ENCODE results near the gene NAB2.

NAB2 gene

GRCh38 chr12:57087010-57087690, 1.8 kb upstream of the NAB2 start:
- H3K4me1 Mint-ChIP-seq = peaks cover 56% of the 10 kb centered on the region
- H3K36me3 Mint-ChIP-seq = peaks cover 24% of the 10 kb centered on the region
- H3K4me3 Mint-ChIP-seq = peak overlapping the region; percentile 97
- peak overlapping the region; percentile 97 for H3K27ac Mint-ChIP-seq
- no peaks in the 10 kb centered on the region for H3K9me3 Mint-ChIP-seq
- peak; percentile 69 for ATAC-seq
- H3K27me3 Mint-ChIP-seq = no peaks in the 10 kb centered on the region

DNA sequence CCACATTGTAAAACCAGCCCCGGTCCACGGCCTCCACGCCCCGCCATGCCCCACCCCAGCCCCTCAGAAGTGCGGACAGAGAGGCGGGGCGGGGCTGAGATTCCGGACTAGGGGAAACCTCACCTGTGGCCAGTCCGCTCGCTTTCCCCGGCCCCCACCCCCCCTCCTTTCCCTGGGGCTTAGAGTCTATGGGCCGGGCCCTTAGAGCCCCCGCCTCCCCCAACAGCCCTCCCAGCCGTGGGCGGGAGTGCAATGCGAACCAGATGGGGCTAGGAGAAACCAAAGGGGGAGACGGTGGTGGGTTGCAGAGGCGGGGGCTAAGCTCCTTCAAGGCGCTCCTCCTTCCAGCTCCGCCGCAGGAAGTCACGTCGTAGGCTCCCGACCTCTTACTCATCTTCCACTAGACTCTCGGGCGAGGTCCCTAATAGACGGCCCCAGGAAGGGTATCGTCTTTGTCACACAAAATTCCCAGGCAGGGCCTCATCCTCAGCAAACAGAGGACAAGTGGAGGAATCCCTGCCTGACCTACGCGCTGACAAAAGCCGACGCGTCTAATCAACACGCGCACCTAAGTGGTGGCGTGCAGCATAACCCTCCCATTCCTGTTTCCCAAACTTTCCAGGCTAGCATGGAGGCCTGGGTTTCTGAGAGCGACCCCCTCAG, 1.1 kb upstream of the NAB2 start:
- peak overlapping the region; percentile 97 for H3K4me3 Mint-ChIP-seq
- H3K27me3 Mint-ChIP-seq = no peaks in the 10 kb centered on the region
- H3K9me3 Mint-ChIP-seq = no peaks in the 10 kb centered on the region
- H3K27ac Mint-ChIP-seq = peak overlapping the region; percentile 97
- peaks cover 62% of the 10 kb centered on the region for H3K4me1 Mint-ChIP-seq
- peak; percentile 74 for ATAC-seq
- peaks cover 30% of the 10 kb centered on the region for H3K36me3 Mint-ChIP-seq

GRCh38 chr12:57089271-57090245, 644 bp downstream of the NAB2 start:
- H3K4me1 Mint-ChIP-seq = peaks cover 80% of the 10 kb centered on the region
- H3K27me3 Mint-ChIP-seq = no peaks in the 10 kb centered on the region
- H3K4me3 Mint-ChIP-seq = peak overlapping the region; percentile 91
- no peak for ATAC-seq
- peaks cover 38% of the 10 kb centered on the region for H3K36me3 Mint-ChIP-seq
- H3K9me3 Mint-ChIP-seq = no peaks in the 10 kb centered on the region
- peak overlapping the region; percentile 97 for H3K27ac Mint-ChIP-seq

- H3K36me3 Mint-ChIP-seq = peaks cover 38% of the 10 kb centered on the region
- H3K27ac Mint-ChIP-seq = peak overlapping the region; percentile 97
- peak overlapping the region; percentile 91 for H3K4me3 Mint-ChIP-seq
- no peak for ATAC-seq
- no peaks in the 10 kb centered on the region for H3K9me3 Mint-ChIP-seq
- no peaks in the 10 kb centered on the region for H3K27me3 Mint-ChIP-seq
- H3K4me1 Mint-ChIP-seq = peaks cover 82% of the 10 kb centered on the region
Observed at GRCh38 chr12:57090490-57090889, 1.6 kb downstream of the NAB2 start.

- H3K9me3 Mint-ChIP-seq = no peaks in the 10 kb centered on the region
- no peak for ATAC-seq
- peak overlapping the region; percentile 91 for H3K4me3 Mint-ChIP-seq
- H3K36me3 Mint-ChIP-seq = peaks cover 39% of the 10 kb centered on the region
- peak overlapping the region; percentile 97 for H3K27ac Mint-ChIP-seq
- peaks cover 82% of the 10 kb centered on the region for H3K4me1 Mint-ChIP-seq
- no peaks in the 10 kb centered on the region for H3K27me3 Mint-ChIP-seq
Observed at GRCh38 chr12:57090924-57091637, 2.2 kb downstream of the NAB2 start.

DNA sequence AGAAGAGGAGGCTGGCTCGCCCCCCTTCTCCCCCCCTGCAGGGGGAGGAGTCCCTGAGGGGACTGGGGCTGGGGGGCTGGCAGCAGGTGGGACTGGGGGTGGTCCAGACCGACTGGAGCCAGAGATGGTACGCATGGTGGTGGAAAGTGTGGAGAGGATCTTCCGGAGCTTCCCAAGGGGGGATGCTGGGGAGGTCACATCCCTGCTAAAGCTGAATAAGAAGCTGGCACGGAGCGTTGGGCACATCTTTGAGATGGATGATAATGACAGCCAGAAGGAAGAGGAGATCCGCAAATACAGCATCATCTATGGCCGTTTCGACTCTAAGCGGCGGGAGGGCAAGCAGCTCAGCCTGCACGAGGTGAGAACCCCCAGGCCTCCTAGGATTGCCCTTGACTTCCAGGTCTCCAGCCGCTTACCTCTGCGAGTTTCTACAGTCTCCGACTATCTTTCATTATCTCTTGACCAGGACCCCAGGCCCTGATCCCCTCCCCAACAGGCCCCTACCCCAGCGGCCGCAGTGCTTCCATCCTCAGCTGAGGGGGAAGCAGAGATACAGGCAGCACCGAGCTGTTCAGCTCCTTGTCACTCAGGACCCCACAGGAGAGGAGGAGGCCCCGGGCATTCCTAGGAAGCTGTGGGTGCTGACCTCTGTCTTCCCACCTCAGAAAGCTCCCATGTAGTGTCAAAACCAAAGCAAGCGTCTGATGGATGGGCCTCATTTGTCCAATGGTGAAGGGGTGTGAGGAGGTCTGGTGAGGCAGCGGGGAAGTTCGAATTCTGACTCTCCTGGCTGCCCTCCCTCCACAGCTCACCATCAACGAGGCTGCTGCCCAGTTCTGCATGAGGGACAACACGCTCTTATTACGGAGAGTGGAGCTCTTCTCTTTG, 3.0 kb downstream of the NAB2 start:
- Mint-ChIP-seq H3K27me3 (no peaks in the 10 kb centered on the region), H3K36me3 (peaks cover 47% of the 10 kb centered on the region), H3K9me3 (no peaks in the 10 kb centered on the region), H3K27ac (peak overlapping the region; percentile 94), H3K4me1 (peaks cover 83% of the 10 kb centered on the region), H3K4me3 (no peak overlapping the region)
- no peak for ATAC-seq

- Mint-ChIP-seq H3K36me3 (peaks cover 54% of the 10 kb centered on the region), H3K4me1 (peaks cover 89% of the 10 kb centered on the region), H3K4me3 (peak overlapping the region; percentile 15), H3K9me3 (no peaks in the 10 kb centered on the region), H3K27me3 (no peaks in the 10 kb centered on the region), H3K27ac (peak overlapping the region; percentile 94)
- no peak for ATAC-seq
Observed at GRCh38 chr12:57092529-57092862, 3.6 kb downstream of the NAB2 start.

GRCh38 chr12:57092876-57093414, 4.0 kb downstream of the NAB2 start:
- H3K4me1 Mint-ChIP-seq = peaks cover 88% of the 10 kb centered on the region
- peak overlapping the region; percentile 77 for H3K4me3 Mint-ChIP-seq
- no peaks in the 10 kb centered on the region for H3K9me3 Mint-ChIP-seq
- peak overlapping the region; percentile 94 for H3K27ac Mint-ChIP-seq
- peaks cover 56% of the 10 kb centered on the region for H3K36me3 Mint-ChIP-seq
- no peaks in the 10 kb centered on the region for H3K27me3 Mint-ChIP-seq
- ATAC-seq = no peak

GRCh38 chr12:57093415-57094207, 4.7 kb downstream of the NAB2 start:
- peak; percentile 60 for ATAC-seq
- Mint-ChIP-seq H3K4me1 (peaks cover 84% of the 10 kb centered on the region), H3K9me3 (no peaks in the 10 kb centered on the region), H3K36me3 (peaks cover 62% of the 10 kb centered on the region), H3K27me3 (no peaks in the 10 kb centered on the region), H3K4me3 (peak overlapping the region; percentile 77), H3K27ac (peak overlapping the region; percentile 94)

- Mint-ChIP-seq H3K4me1 (peaks cover 91% of the 10 kb centered on the region), H3K4me3 (peak overlapping the region; percentile 77), H3K36me3 (peaks cover 71% of the 10 kb centered on the region), H3K9me3 (no peaks in the 10 kb centered on the region), H3K27ac (peak overlapping the region; percentile 94), H3K27me3 (no peaks in the 10 kb centered on the region)
- peak; percentile 1 for ATAC-seq
Observed at GRCh38 chr12:57094208-57095160, 5.6 kb downstream of the NAB2 start.

DNA sequence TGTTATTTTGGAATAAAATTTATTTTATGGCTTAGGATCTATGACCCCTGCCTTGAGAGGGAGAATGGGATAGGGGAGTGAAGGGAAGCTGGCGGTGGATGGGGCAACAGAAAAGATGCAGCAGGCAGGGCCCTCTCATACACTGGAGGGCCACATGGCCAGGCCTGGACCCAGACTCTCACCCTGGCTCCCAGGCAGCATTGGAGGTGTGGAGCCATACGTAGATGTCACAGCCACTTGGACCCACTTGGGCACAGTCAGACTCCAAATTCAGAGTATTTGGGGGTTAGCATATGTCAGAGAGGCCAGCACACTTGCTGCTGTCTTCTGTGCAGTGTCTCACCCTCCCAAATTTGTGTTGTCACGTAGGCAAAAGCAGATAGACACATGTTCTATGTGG, 6.5 kb downstream of the NAB2 start:
- H3K36me3 Mint-ChIP-seq = peaks cover 74% of the 10 kb centered on the region
- no peak for ATAC-seq
- no peaks in the 10 kb centered on the region for H3K27me3 Mint-ChIP-seq
- H3K4me3 Mint-ChIP-seq = no peak overlapping the region
- H3K27ac Mint-ChIP-seq = peak overlapping the region; percentile 94
- no peaks in the 10 kb centered on the region for H3K9me3 Mint-ChIP-seq
- H3K4me1 Mint-ChIP-seq = peaks cover 91% of the 10 kb centered on the region

- no peaks in the 10 kb centered on the region for H3K27me3 Mint-ChIP-seq
- peaks cover 91% of the 10 kb centered on the region for H3K4me1 Mint-ChIP-seq
- H3K27ac Mint-ChIP-seq = peak overlapping the region; percentile 94
- peaks cover 70% of the 10 kb centered on the region for H3K36me3 Mint-ChIP-seq
- H3K9me3 Mint-ChIP-seq = no peaks in the 10 kb centered on the region
- no peak for ATAC-seq
- H3K4me3 Mint-ChIP-seq = no peak overlapping the region
Observed at GRCh38 chr12:57096099-57096572, 7.2 kb downstream of the NAB2 start.
